Measurements from ENCODE around the gene POLE4.

Gene POLE4, protein sequence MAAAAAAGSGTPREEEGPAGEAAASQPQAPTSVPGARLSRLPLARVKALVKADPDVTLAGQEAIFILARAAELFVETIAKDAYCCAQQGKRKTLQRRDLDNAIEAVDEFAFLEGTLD

DNA sequence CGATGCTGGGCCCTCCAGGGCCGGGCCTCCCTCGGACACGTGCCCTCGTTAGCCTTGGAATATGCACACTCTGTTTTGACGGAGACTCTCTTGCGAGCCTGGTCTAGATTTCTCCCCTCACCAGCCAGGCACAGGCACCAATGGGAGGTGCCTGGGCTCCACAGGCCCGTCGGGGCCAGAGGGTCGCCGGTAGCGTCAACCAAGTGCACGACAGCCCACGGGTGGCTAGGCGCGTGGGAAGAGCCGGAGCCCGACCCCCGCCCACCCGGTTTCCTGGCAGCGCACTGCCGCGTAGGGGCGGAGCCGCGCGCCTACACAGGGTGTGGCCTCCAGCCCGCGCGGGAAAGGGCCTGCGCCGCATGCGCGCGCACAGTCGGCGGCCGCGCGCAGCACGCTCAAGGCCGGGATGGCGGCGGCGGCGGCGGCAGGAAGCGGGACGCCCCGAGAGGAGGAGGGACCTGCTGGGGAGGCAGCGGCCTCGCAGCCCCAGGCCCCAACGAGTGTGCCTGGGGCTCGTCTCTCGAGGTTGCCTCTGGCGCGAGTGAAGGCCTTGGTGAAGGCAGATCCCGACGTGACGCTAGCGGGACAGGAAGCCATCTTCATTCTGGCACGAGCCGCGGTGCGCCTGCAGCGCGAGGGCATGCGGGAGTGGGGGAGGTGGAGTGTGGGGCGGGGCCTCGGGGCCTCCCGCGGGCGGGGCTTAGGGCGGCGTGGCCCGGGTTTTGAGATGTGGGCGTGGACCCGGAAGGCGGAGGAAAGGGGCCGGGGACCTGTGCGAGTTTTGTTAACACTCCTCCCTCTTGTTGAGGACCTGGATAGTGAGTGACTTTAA, at the start of gene POLE4:
Gene POLE4, plus strand, starts transcription at position 370 of the 832 bp plus-strand sequence. Its CDS starts 37 bp downstream, at position 407.
- DNase-seq = peak; percentile 68

DNA sequence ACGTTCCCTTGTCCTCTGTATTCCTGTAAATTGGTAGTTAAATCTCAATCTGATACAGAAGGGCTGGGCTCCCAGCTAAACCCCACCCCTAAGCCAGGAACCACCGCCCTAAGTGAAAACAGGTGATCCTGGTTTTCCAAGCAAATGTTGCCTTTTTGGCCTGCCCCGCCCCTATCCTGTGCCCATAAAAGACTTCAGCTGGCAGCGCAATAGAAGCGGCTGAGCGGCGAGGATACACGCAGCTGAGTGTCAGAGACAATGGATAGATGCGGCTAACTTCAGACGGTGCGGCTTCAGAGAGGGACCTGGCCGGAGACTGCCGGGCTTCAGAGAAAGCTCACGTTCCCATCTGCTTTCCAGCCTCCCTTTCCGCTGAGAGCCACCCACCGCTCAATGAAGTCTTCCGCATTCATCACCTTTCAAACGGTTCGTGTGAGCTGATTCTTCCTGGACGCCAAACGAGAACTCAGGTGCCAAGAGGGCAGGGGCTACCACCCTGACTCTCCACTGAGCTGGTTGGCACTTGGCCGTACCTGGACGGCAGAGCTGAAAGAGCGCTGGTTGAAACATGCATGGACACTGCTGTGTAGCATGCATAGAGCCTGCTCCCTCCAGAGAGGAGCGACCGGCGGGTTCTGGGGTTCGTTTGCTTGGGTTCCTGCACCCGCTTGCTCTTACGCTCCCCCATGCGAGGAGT, 49.5 kb upstream of the POLE4 start:
- no peak for DNase-seq

DNA sequence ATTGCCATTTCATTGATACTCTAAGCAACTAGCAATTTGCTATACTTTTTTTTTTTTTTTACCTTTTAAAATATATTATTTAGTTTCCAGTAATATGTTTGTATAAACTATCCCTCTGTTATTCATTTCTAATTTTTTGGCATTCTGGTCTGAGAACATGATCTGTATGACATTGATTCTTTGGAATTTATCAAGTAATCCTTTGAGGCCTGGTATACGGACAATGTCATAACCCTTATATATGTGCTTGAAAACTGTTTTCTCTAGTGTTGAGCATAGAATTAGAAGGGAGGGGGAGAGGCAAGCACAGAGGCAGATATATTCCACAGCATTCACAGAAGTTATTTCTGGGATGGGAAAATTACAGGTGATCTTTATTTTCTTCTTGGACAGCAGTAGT, 48.2 kb upstream of the POLE4 start:
- DNase-seq = no peak

DNA sequence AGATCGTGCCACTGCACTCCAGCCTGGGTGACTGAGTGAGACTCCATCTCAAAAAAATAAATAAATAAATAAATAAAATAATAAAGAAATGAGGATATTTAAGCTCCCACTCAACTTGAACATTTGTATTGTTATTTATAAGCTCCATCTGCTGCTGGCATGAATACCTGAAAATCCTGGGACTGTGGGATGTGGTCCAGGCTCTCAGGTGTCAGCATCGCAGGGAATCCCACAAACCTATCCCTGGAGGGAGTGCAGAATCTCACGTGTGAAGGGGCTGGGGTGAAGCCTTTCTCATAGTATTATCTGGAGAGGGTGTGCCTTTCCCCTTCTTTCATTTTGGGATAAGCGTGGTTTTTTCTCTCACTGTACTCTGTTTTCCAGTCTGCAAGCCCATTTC, 47.4 kb upstream of the POLE4 start:
- no peak for DNase-seq

DNA sequence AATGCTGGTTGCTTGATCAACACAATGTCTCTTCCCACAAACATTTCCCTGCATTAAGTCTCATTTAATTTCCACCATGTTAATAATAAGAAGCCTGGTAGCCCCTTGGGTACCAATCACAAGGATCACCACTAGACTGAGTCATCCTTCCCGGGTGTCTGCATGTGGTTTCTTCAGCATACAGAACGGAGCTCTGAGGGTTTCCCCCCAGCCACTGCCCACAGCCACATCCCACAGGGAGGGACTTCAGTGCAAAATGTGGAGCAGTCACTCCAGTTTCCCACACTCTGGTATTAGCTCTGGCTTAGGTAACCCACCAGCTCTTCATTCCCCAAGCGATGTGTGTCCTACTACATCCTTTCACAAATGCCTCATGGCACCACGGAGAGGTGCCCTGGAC, 42.7 kb upstream of the POLE4 start:
- no peak for DNase-seq

DNA sequence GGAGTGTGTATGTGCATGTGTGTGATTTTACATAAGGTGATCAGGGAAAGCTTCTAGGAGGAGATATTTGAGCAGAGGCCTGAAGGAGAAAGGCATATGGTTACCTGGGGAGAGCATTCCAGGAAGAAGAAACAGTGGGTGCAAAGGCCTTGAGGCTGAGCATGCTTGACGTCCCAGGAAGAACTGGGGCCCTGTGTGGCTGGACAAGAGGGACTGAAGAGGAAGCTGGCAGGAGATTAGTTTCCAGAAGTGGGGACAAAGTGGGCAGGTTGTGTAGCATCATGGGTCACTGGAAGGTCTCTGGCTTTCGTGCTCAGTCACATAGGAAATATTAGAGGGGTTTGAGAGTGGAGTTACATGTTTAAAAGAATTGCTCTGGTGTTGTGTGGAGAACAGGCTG, 42.0 kb upstream of the POLE4 start:
- DNase-seq = no peak

DNA sequence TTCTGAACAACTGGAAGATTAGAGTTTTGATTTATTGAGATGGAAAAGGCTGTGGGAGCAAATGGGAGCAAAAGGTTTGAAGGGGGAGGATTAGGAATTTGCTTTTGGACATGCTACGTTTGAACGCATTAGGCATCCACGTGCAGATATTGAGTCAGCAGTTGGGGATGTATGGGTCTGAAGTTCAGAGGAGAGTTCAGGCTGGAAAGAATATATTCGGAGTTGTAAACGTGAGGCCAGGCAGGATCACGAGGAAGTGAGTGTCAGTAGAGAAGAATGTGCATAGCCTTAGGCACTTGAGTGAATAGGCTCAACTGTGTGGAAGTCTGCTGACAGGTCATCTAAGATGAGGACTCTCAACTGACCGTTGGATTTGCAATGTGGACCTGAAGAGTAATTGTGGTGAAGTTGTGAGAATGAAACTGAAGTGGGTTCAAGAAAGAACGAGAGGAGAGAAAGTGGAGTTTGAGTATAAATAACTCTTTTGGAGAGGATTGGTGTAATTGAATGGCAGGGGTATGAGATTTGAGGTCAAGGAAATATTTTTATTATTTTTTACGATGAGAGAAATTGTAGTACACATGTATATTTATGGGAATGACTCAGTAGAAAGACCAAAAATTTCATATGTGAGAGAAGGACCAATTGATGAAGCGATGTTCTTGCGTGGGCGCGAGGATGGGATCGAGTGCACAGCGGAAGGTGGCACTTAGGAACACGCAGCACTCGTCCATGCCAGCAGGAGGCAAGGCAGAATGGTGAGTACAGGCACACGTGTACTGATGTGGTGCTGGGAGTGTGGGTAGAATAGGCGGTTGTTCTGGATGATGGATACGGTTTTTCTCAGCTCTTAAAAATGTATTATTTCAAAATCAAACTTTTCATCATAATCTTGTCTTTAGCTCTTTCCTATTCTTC, 40.5 kb upstream of the POLE4 start:
- DNase-seq = no peak

DNA sequence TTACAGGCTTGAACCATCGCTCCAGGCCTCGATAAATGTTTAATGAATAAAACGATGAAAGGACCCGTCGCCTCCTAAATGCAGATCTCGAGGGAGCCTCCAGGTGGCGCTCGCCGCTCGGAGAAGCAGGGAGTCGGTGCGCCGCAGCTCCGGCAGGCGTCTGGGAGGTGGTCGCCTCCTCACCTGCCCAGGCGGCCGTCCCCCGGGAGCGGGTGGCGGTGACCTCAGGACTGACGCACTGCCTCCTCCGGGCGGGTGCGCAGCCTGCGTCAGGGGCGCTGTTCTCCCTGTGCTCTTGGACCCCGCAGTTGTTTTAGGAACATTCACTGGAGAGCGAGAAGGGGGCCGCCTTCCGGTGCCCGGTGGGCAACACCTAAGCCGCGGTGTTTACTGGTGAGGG, 38.6 kb upstream of the POLE4 start:
- peak; percentile 29 for DNase-seq

DNA sequence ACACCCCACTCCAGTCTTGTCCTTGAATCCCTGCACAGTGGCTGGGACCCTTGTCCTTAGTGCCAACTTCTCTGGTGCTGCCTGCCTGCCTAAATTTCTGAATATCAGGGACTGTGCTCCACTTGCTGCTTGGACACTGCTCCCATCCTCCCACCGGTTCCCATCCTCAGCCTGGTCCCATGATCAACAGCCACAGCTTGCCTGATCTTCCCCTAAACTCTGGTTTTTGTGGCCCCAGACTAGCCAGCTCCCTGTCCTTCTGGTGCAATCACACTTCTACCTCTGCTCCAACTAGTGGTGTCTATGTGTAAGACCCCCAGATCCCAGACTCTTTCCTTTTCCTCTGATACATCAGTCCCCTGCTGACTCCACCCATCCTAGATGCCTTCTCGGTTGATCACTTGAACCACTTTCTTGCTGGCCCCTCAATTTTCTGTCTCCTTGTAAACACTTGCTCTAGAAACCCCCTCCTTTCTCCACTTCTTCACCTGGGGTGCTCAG, 37.2 kb upstream of the POLE4 start:
- no peak for DNase-seq

DNA sequence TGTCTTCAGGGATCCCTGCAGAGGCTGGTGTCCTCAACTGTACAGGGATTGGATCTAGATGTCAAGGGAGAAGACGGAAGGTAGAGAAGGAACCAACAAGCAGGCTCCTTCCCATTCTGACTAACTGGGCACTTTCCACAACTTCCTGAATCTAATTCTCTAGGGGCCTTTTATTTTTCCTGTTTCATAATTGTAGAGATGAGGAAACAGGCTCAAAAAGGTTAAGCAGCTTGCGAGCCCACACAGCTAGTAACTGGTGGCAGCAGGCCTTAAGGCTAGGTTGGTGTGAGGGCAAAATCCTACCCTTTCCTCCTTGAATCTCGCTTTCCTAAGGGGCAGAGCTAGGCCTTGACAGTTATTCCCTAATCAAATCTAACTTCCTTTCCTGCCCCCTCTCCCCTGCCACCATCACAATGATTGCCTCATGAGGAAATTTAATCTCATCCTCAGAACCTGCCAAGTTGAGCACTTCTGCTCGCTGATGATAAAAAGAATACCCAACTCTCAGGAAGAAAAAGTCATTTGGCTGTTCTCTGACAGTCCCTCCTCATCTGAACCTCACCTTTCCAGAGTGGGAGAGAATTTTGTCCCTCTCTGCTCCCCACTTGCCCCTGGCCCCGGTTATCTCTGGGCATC, 35.7 kb upstream of the POLE4 start:
- DNase-seq = no peak

DNA sequence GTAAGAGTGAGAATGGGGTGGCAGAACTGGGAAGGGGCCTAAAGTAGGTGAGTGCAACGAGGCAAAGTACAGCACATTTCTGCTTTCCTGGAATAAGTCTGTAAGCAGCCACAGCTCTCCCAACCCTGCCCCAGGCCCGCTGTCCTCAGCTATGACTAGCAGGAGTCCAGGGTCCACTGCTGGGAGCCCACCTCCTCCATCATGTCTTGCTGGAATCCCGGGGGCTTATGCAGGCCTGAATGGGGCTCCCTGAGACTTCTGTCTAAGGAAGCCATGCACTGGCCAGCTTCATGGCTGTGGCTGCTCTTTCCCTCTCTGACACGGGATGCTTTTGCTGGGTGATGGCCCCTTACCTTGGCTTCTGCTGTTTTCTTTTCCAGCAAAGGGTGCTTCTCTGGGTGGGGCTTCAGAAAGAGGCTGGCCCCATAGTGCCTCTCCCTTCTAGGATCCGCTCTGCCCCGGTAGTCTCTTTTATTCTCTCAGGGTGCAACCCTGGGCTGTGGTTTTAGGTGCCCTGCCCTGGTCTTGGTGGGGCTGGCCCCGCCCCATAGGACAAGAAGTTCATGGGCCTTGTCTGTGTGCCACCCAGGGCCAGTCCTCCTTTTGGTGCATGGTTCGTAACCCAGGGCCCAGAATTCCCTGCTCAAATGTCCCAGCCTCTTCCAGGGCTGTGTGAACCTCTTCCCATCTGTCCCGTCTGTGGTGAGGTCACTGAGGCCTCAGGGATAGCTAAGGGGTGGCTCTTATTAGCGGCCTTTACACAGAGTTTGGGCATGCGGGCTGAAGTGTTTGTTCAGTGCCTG, 33.8 kb upstream of the POLE4 start:
- DNase-seq = no peak

DNA sequence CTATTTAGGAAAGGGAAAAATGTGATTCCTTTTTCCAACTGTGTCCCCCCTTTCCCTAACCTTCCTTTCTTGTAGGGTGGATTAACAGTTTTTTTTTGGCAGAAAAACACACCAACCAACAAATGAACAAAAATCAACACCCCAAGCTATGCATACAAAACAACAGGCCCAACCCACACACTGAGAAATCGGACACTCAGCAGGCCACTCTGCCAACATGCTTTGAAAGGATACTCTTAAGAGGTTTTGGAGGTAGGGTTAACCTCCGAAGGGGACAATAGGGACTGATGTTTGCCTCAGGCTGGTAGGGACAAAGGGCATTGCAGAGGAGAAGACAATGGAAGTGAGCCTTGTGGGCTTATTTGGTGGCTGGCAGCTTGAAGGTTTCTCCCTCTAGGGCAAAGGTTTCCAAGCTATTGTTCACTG, 33.1 kb upstream of the POLE4 start:
- no peak for DNase-seq

DNA sequence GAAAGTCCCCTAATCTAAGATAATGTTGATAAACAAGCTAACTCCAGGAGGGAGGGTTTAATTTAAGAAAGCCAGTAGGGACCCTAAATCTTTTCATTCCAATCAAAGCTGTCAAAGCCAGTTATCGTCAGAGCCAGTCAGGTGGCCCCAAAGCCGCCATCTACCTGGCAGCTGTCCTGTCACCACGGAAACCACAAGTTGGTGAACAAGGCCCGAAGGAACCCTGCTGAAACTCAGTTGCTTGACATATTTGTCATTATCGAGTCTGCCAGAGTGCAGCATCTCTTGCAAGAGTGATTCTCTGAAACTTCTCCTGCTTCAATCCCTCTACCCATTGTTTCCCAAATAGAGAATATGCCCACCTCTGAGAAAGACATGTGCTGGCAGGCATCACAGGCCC, 30.8 kb upstream of the POLE4 start:
- no peak for DNase-seq

DNA sequence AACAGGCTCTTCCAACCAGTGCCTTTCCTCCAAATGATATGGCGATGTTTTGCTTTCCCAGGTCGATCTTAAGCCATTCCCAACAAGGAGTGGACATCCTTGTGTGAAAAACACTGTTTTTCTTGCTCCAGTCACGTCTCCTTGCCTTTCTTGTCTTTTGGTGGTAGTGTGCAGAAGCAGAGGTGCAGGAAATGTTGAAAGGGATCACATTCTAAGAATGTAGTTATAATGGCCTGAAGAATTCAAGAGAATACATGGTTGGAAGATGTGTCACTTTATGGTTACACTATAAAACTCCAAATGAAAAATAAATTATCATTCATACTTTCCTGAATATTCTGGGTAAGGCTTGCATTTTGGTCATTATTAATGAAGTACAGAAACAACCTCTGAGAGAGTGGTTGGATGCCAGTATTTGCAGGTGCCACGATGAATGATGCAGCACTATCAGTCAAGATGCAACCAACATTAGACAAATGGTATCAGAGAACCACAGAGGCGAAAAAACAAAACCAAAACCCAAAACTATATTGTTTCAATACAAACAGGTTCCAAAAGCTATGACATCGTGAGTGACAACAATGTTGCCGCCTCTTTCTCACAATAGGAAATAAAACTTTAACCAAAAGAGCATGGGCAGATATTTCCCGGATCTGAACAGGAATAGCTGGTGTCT, 27.5 kb upstream of the POLE4 start:
- no peak for DNase-seq

DNA sequence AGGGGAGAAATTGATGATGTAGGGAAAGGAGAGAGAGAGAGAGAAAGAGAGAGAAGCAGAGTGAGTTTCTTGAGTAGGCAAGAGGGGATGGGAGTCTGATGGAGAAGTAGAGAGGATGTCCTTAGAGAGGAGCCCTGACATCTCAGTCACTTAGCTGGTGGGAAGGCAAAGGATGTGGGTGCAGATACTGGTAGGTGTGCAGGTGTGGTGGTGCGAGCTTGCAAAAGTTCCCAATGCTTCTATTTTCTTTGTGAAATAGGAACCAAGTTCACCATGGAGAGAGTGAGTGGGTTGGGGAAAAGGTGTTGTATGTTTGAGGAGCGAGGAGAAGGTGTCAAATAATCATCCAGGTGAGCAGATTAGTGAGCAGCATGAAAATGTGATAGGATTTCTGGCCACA, 26.5 kb upstream of the POLE4 start:
- no peak for DNase-seq

DNA sequence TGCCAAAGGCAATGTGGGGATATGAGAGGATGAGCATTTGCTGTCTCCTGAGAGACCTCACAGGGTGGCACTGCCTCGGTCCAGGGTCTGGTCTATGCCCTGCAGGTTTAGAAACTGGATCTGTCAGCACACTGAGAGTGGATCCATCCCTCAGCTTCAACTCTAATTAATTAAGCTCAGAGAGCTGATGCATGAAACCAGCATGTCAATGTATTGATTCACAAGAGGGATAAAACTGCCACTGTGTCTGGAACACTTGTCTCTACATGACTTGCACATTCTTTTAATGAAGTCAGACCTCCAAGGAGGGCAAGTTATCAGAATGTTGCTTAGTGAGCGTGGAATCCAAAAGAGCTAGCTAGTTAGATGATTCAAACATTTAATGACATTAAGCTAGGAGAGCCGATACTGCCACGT, 22.5 kb upstream of the POLE4 start:
- DNase-seq = no peak

DNA sequence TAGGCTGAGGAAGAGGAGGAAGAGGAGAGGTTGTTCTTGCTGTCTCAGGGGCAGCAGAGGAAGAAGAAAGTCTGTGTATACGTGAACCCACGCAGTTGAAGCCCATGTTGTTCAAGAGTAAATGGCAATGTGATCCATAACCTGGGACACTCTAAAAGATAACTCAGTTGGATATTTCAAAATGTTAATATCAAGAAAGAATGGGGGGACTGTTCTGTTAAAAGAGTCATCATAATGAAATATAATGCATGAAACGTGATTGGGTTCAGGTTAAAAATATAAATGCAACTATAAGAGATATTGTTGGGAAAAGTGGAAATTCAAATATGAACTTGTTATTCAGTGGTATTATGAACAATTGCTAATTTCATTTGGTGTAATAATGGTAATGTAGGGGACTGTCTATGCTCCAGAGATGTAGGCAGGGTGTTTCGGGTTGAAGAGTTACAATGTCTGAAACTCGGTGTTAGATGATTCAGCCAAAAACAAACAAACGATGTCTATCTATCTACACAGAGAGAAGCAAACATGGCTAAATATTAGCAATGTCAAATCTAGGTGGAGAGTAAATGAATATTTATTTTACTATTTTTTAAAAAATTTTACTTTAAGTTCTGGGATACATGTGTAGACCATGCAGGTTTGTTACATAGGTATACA, 21.1 kb upstream of the POLE4 start:
- DNase-seq = no peak

DNA sequence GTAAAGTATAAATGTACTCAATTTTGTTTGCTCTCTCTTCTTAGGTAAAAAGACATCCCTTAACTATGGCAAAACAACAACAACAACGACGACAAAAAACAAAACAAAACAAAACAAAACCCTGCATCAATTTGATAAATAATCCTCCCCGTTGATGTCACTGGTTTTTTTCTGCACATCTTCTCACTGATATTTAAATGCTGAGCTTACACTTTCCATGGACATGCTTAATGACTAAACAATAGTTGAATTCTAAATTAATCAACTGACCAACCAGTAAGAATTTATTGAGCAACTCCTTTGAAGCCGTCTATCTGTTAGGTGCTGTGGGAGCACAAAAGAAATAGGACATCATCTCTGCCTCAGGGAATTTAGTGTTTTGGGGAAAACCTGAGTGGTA, 20.2 kb upstream of the POLE4 start:
- DNase-seq = no peak

DNA sequence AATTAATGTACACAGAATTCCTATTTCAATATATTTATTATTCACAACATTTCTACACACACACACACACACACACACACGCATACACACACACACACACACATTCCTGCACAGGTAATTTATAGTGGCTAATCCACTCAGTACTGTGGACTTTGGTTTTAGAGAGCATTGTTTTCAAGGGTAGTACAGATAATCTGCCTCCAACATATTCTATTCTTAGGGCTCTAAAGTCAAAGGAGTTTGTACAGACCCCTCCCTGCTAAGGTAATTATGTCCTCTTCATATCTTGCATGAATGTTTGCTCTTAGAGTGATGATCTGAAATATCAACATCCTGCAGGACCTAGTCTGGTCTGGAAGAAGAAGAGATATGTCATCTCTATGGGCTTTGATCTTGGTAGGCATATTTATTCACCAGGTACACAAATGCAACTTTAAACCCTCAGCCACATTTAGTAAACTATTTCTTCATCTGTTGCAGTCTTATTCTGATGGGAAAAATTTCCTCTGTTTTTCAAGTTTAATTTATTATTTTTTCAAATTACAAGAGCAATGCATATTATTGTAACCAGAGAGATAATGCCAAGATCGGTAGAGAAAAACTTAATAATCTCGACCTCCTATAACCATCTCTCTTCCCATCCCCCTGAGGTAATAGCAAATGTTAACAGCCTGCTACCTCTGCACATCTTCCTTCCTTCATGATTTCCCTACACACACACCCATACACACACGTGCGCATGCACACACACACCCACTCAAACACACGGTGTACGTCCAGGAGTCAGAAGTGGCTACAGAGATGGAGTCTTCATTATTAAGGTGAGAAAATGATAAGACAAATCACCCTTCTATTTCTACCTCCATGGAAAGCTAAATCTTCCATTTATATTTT, 18.3 kb upstream of the POLE4 start:
- no peak for DNase-seq
